Measurements from ENCODE around the gene PIP5K1B. TPM values are rescaled to one million over a fixed set of nuclear protein-coding genes. Genes with fewer than 3 reads are reported as not detected.

PIP5K1B gene
- polyA plus RNA-seq, 1 donor (not counting 4 experiments of a cell fraction or from before 2014, with no cell fraction given): not detected

DNA sequence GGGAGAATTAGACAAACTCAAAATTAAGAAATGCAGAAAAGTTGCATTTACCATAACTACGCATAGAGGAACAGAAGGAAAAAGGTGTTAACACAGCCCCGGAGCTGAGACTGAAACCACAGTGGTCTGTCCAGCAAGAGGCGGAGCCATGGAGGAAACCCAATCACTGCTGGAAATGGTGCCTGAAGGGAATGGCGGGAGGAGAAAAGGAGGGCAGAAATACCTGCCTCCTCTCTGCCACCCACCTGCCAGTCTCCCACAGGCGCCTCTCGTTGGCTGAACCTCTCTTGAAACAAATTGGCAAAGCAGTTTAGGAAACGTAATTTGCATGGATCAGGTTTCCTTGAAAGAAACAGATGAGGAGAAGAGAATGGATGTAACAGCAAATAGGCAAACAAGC, 318.6 kb downstream of the PIP5K1B start:
- Histone ChIP-seq H3K4me1 (ENCODE audit: control insufficient read depth, extremely low read depth, insufficient read depth, low read length) (no peaks in the 10 kb centered on the region), H3K27me3 (ENCODE audit: control insufficient read depth, extremely low read depth, insufficient read depth, low read length) (no peaks in the 10 kb centered on the region), H3K9me3 (ENCODE audit: control insufficient read depth, low read depth, low read length) (no peaks in the 10 kb centered on the region), H3K36me3 (ENCODE audit: control insufficient read depth in 2 of 2, extremely low read depth in 1 of 2, insufficient read depth in 2 of 2, low read length in 2 of 2) (no peaks in the 10 kb centered on the region), H3K4me2 (ENCODE audit: control insufficient read depth, extremely low read depth, insufficient read depth, low read depth, low read length) (no peak overlapping the region), H3K9me1 (ENCODE audit: control insufficient read depth, extremely low read depth, insufficient read depth, low read length) (no peaks in the 10 kb centered on the region), H3K9ac (ENCODE audit: control insufficient read depth, extremely low read depth, insufficient read depth, low read length) (no peak overlapping the region), H3K4me3 (ENCODE audit: control insufficient read depth in 2 of 3, extremely low read depth in 1 of 3, insufficient read depth in 2 of 3, low read depth in 1 of 3, low read length in 3 of 3) (no peak overlapping the region), H2AFZ (ENCODE audit: control insufficient read depth, low read length) (no peak overlapping the region), H3K27ac (ENCODE audit: control insufficient read depth, insufficient read depth, low read length) (no peak overlapping the region), H4K20me1 (ENCODE audit: control insufficient read depth, extremely low read depth, insufficient read depth, low read length) (no peaks in the 10 kb centered on the region), H3K79me2 (ENCODE audit: control insufficient read depth, insufficient read depth, low read length) (no peaks in the 10 kb centered on the region)
- dilution Hi-C loops (cut with MboI; ENCODE audit: extremely low pct_ligation_motif_present, low sequenced_read_pairs): no loop called here
- DNase-seq (ENCODE audit: low read depth, low spot score) (no peak), FAIRE-seq (no peak)
- TF ChIP-seq EZH2 (IDR thresholded peaks at IDR 0.05; ENCODE audit: low read length): no peak
- TF ChIP-seq, protein P1, sequence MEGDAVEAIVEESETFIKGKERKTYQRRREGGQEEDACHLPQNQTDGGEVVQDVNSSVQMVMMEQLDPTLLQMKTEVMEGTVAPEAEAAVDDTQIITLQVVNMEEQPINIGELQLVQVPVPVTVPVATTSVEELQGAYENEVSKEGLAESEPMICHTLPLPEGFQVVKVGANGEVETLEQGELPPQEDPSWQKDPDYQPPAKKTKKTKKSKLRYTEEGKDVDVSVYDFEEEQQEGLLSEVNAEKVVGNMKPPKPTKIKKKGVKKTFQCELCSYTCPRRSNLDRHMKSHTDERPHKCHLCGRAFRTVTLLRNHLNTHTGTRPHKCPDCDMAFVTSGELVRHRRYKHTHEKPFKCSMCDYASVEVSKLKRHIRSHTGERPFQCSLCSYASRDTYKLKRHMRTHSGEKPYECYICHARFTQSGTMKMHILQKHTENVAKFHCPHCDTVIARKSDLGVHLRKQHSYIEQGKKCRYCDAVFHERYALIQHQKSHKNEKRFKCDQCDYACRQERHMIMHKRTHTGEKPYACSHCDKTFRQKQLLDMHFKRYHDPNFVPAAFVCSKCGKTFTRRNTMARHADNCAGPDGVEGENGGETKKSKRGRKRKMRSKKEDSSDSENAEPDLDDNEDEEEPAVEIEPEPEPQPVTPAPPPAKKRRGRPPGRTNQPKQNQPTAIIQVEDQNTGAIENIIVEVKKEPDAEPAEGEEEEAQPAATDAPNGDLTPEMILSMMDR (optimal IDR thresholded peaks at IDR 0.05 in 1 of 3, IDR thresholded peaks at IDR 0.05 in 1 of 3, conservative IDR thresholded peaks at IDR 0.05 in 1 of 3; ENCODE audit: extremely low read depth in 1 of 3, insufficient read depth in 2 of 3, low read length in 3 of 3): no peak

DNA sequence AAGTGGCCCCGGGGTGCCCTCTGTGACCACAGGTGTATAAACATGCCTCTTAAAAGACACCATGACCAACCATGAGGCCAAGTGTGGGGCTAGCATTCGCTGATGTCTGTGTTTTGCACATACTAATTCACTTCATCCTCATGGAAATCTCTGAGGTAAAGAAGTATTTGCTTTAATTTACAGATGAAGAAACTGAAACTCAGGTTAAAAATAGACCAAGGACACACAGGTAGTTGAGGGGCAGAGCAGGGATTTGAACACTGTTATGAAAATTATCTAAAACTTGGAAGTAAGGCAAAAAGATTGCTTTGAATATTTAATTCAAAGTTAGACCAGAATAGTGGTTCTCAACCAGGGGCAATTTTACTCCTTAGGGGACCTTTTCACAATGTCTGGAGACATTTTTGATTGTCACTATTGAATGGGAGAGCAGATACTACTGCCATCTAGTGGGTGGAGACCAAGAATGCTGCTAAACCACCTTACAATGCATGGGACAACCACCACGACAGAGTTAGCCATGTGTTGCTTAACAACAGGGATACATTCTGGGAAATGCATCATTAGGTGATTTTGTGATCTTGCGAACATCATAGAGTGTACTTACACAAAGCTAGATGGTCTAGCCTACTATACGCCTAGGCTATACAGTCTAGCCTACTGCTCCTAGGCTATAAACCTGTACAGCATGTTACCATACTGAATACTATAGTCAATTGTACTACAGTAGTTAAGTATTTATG, 322.5 kb downstream of the PIP5K1B start:
- no peak overlapping the region for H3K4me3 ChIP-seq (ENCODE audit: control insufficient read depth in 2 of 3, extremely low read depth in 1 of 3, insufficient read depth in 2 of 3, low read depth in 1 of 3, low read length in 3 of 3)
- H3K4me2 ChIP-seq (ENCODE audit: control insufficient read depth, extremely low read depth, insufficient read depth, low read depth, low read length): no peak overlapping the region
- TF ChIP-seq, protein P1 (optimal IDR thresholded peaks at IDR 0.05 in 1 of 3, IDR thresholded peaks at IDR 0.05 in 1 of 3, conservative IDR thresholded peaks at IDR 0.05 in 1 of 3; ENCODE audit: extremely low read depth in 1 of 3, insufficient read depth in 2 of 3, low read length in 3 of 3): peak; percentile 71 to 84 (median 78)
- no peak for TF ChIP-seq EZH2 (IDR thresholded peaks at IDR 0.05; ENCODE audit: low read length)
- no peaks in the 10 kb centered on the region for H3K9me1 ChIP-seq (ENCODE audit: control insufficient read depth, extremely low read depth, insufficient read depth, low read length)
- dilution Hi-C loops (cut with MboI; ENCODE audit: extremely low pct_ligation_motif_present, low sequenced_read_pairs): no loop called here
- H3K27ac ChIP-seq (ENCODE audit: control insufficient read depth, insufficient read depth, low read length): no peak overlapping the region
- no peak overlapping the region for H3K9ac ChIP-seq (ENCODE audit: control insufficient read depth, extremely low read depth, insufficient read depth, low read length)
- H4K20me1 ChIP-seq (ENCODE audit: control insufficient read depth, extremely low read depth, insufficient read depth, low read length): no peaks in the 10 kb centered on the region
- no peak for DNase-seq (ENCODE audit: low read depth, low spot score)
- H3K36me3 ChIP-seq (ENCODE audit: control insufficient read depth in 2 of 2, extremely low read depth in 1 of 2, insufficient read depth in 2 of 2, low read length in 2 of 2): no peaks in the 10 kb centered on the region
- no peak overlapping the region for H2AFZ ChIP-seq (ENCODE audit: control insufficient read depth, low read length)
- H3K9me3 ChIP-seq (ENCODE audit: control insufficient read depth, low read depth, low read length): peaks cover 2% of the 10 kb centered on the region
- H3K4me1 ChIP-seq (ENCODE audit: control insufficient read depth, extremely low read depth, insufficient read depth, low read length): no peaks in the 10 kb centered on the region
- FAIRE-seq: peak; percentile 76
- H3K79me2 ChIP-seq (ENCODE audit: control insufficient read depth, insufficient read depth, low read length): no peaks in the 10 kb centered on the region
- H3K27me3 ChIP-seq (ENCODE audit: control insufficient read depth, extremely low read depth, insufficient read depth, low read length): no peaks in the 10 kb centered on the region
